Activated CD4-positive, CD25-positive, alpha-beta regulatory T cell treated with anti-CD3 and anti-CD28 coated beads, Interleukin-2, amount 50 U/mL, for 24 hours (primary cell): Measurements from ENCODE around the gene FYCO1.

Experiments used
- ATAC-seq, 2 donors: fragments of 150-1000 bp; cut with Tn5 transposase; one replicate each; pipeline ENCODE4 v1.10.0; 2021; ENCODE audit warnings: mild to moderate bottlenecking in 1 of 2, moderate library complexity in 1 of 2

Gene FYCO1

DNA sequence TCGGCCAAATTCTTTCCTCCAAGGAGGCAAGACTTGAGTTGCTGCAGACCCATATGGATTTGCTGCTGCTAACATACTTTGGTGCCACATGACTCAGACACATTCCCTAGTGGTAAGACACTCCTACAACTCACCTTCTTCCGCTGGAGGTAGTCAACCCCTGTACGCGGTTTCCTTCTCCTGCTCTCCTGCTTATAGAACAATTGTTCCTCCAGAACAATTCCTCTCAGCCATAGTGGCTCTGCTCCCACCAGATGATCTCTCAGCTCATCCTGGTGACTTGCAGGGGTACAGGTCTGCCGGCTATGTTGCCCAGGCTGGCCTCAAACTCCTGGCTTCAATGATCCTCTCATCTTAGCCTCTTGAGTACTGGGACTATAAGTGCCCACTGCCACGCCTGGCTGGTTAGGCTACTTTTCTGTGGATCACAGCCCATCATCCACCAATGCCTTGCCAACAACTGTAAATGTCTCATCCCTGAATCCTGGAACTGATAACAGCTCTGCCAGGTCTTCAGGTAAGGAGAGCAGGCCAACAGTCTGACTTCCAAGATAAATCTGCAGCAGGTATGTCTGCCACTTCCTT lies 54.8 kb downstream of the FYCO1 start:
- ATAC-seq: no peak

DNA sequence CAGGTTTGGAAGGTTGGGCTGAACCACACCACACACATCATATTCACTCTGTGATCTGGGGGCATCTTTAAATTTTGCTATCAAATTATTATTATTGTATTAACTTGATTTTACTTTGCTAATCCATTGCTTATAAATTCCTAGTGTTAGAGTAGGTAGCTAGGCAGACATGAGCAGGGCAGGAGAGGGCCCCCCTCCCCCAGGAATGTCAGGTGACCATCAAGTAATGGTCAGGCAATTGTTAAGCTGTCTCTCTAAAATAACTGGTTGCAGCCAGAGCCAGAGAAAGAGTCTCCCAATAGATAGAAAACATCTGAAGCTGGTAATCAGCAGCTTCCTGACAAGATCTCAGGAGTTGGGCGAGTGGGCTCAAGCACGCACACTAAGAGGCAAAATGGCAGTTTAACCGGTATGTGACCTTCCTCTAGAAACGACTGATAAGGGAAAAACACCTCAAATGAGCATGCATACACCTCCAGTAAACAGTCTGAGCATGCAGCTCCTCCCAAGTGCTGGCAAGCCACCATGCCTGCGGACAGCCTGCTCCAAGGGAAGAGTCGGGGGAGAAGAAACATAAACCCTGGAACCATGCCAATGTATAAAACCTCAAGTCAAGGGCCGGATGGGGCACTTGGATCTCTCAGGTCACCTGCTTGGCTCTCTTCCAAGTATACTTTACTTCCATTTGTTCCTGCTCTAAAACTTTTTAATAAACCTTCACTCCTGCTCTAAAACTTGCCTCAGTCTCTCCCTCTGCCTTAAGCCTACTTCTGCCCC lies 55.4 kb downstream of the FYCO1 start:
- no peak for ATAC-seq

DNA sequence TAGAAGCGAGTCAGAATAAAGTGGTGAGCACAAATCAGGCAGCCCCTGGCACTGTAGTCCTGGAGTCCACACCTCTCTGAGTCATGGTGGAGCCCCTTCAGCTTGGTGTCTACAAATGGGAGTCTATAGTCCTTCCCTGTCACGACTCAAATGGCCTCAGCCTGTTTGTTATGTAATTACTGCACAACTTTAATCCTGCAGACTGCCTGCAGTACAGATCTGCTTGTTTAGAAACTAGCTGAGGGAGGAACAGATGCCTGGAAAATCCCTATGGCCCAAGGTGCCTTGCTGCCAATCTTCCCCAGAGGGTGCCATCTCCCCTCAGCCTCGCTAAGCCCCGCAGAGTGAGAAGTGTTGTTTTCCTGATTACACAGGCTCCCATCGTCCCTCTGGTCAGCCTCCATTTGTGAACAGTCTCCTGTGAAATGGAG lies 56.3 kb downstream of the FYCO1 start:
- ATAC-seq: peak in 1 of 2 donors; percentile 10

DNA sequence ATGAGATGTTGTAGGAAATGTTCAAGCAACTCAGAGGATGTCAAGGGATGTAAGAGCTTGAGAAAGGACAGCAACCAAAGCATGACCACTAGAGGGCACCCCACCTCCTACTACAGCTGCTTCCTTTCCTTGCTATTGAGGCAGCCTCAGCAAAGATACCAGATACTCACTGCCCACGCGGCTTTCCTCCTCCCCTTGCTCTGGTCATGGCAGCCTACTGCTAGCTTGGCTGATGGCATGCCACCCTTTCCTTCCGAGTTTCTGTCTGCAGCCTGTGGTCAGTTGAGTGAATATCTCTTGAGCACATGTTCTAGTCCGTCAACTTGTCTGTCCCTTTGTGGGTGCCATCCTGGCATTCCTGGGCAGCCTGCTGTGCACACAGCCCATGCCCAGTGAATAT lies 56.8 kb downstream of the FYCO1 start:
- peak; percentile 57 to 68 for ATAC-seq

DNA sequence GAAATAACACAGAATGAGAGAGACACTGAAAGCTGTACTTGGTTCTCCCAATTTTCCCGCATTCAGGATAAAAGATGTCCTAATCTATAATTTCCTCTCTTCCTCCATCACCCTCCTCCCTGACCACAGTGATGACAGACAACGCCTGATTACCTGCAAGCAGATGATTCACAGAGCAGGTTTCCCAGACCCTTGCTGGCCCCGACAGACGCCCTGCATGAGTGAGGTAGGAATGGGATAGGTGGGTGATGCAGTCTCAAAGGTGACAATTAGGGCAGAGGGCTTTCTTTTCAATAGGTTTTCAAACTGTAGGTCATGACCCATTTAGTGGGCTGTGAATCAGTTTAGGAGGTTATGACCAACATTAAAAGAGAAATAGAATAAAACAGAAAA lies 57.6 kb downstream of the FYCO1 start:
- no peak for ATAC-seq

DNA sequence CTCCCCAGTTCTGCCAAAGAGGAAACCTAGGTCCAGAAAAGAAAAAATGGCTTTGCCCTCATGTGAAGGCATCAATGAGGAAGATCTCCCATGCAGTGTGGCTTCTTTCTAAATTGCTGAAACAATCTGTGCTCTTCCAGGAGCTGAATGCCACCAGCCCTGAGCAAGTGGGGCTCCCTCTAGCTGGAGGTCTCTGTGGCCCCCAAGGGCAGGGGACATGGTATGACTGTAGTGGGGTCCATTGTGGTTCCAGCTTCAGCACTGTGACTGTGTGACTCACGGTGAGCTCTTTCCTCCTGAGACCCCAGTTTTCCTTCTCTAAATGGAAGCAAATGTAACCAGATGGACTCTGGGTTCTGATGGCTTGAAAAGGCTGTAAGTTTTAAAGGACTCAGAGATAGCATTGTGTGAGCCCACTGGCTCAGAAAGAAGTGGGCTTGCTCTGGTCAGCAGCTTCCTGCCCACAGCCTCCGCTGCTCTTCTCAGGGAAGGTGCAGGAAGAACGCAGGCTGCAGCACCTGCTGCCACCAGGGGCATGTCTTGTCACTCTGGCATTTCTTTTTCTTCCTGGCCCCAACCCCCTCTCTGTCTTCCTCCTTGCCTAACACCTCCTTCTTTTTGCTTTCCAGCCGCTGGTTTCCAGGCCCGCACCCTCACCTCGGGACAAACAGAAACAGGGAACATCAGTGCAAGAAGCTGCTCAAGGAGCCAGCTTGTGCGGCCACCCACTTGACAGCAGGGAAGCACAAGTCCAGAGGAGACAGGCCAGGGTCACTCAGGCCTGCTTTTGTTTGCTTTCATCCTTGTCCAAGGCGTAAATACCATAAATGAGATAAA lies 58.2 kb downstream of the FYCO1 start:
- no peak for ATAC-seq

DNA sequence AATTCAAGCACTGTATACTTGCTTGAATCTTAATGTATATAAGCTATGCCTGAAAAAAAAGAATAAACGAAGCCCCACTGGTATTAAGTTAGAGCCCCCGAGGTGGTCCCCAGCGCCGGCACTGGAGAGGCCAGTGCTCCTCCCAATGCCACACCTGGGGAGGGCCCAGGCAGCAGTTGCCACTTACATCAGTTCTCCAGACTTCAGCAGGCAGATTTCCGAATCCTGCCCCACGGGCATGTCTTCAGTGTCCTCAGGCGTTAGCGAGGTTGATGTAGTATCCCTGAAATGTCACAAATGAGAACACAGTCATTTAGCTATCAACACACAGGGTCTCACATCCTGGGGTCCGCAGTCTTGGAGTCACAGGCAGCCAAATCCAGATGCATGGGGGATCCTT lies 59.4 kb downstream of the FYCO1 start:
- no peak for ATAC-seq

DNA sequence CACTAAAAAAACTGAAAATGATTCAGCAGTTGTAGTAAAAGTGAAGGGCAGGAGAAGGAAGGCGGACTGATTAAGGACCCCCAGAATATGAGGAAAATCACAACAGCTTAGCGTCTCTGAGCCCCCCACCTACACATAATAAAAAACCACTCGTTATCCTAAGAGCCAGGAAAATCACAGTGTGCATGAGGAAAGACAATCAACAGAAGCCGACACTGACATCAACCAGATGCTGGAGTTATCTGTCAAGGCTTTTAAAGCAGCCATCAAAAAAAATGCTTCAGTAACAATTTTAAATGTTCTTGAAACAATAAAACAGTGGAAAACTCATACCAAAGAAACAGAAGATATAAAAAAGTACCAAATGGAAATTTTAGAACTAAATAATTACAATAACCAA lies 62.0 kb downstream of the FYCO1 start:
- no peak for ATAC-seq

DNA sequence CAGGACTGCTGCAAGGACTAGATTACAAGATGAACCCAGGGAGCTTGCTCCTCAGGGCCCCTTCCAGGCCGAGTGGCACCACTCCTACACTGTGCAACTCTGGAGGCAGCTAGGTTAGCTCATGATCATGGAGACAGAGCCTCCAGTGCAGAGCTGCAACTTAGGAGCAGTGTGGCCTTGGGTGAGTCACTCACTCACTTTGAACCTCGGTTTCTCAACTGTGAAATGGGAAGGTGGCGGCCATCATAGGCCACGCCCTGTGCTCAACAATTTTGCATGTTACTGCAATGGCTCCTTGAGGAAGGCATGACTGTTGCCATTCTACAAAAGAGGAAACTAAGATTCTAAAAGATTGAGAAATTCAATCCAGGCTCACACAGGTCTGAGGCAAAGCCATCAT lies 63.5 kb downstream of the FYCO1 start:
- ATAC-seq: no peak

DNA sequence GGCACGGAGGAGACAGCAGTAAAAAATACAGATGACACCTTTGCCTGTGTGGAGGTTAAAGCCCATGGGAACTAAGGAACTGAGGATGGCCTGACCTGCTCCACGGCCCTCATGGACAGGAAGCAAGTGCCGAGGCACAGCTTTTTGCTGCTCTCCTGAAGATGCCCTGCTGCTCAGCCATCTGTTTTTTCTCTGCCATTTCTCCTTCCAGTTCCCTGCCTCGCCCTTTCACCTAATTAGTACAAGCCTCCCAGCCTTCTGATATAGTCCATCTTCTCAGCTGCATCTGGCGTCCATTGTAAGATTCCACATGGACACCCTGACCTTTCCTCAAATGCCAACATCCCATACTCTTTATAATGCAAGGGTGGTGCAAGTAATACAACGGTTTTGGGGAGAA lies 64.1 kb downstream of the FYCO1 start:
- no peak for ATAC-seq

DNA sequence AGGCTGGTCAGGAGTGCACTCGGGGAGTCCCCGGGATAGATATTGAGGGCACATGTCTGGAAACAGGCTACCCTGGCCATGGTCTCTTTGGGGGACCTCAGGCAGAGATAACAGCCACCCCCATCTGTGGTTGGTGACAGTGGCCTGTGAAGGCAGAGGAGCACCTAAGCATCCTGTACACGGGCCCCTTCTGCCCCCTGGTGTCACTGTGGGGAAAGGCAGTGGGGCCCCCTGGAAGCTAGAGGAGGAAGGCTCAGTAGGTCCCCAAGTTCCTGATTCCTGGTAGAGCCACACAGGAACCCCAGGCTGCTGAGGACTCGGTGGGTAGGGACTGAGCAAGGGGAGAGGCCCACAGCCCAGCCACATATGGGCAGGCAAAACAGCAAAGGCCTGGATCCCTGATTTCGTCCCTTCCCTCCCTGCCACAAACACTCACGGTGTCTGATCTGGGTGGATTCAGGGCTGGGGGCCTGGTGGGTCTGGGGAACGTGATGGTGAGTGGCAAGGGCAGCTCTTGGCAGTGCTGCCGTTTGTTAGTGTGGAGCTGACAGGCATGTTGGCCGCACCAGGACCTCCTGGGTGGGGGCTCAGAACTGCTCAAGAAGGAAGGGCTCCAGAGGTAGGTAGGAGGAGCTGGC lies 66.5 kb downstream of the FYCO1 start:
- peak; percentile 68 to 85 for ATAC-seq

DNA sequence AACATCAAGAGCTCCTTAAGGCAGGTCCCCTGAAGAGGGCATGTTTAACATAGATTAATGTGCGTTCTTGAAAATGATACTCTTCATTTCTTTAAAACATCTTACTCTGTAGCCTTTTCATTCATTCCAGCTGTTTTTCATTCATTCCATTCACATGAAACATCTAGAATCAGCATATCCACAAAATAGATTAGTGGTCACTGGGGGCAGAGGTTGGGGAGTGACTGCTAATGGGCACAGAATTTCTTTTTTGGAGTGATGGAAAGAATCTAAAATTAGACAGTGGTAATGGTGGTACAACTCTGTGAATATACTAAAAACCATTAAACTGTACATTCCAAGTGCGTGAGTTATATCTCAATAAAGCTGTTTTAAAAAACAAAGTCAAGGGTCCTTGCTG lies 67.7 kb downstream of the FYCO1 start:
- no peak for ATAC-seq

DNA sequence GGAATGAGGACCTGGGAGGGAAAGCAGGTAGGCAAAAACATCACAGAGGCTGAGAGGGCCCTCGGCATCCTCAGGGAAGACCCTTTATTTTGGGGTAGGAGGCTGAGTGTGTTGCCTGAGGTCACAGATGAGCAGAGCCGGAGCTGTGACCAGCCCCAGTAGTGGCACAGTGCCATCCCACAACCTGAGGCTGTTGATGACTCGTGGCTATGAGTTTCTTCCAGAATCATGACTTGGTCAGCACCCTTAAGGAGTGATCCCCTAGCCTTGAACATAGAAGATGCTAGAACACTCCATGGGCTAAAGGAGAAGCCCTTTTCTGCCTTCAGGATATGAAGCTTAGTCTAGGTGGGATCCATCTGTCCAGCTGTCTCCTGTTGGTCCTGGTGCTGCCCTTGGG lies 71.9 kb downstream of the FYCO1 start:
- ATAC-seq: peak in 1 of 2 donors; percentile 41

DNA sequence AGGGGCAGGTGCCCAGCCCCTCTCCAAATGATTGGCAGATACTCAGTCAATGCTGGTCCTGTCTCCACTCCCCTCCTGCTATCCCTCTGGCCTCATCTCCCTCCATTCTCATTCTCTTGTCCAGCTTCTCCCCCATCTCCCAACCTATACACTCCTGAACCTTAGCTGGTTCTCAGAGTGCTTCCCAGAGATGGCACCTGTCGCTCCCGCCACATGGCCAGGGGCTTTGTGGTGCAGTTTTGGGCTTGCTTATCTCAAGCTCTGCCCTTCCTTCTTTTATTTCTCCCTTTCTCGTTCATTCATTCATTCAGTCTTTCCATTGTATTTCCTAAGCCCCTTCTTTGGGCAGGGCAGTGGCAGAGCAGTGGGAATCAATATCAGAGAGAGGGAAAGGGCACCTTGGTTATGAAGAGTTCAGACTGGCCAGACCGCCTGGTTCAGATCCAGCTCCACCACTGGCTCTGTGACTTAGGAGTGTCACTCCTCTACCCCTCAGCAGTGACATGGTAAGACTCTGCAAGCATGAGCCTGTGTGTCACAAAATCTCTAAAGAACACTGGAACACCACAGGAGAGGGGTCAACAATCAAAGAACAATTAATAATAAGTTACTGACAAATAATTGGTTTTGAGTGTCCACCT lies 72.6 kb downstream of the FYCO1 start:
- ATAC-seq: no peak

DNA sequence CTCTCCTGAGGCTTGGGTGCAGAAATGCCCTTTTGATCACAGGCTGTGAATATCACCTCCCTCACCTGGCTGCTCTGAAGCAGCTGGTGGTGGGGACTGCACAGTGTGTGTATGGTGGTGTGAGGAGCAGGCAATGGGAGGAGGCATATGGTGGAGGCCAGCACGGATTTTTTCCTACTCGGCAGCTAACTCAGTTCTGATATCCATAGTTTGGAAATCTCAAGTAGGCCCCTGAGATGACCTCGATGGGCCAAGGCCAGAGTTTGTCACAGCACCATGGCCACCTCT lies 73.6 kb downstream of the FYCO1 start:
- ATAC-seq: no peak

DNA sequence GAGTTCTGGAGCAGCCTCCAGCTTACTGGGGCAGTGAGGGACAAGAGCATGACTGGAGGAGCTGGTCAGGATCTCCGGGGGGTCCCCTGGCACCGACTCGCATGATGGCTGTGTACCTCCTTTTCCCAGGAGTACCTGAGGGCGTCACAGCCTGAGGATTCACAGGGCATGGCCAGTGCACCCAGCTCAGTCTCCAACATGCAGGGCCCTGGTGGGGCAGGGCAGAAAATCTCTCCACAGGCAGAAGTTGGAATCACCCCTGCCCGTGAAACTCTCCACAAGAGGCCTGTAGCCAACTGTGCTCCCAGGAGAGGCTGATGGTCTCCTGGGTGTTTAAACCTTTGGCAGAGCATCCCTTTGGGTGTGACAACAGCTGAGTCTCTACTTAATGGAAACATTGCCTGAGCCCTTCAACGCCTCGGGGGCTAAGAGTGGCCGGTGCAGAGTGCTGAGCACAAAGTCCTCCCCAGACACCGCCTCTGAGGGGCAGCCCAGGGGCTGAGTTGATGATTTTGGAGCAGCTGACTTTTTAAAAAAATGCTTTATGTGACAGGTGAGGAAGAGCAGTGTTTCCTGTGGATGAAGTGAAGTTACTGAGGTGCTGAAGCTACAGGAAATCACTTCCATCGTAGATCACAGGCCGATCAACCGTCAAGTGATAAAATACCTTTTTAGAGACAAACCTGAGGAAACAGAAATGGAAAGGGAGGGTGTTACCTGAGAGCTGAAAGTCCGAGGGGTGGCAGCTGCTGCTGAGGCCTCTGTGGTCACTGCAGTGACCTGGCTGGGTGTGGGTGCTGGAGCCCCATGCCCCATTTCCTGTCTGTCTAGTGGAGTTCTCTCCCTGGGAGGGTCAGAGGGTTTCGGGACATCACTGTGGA lies 74.2 kb downstream of the FYCO1 start:
- no peak for ATAC-seq

DNA sequence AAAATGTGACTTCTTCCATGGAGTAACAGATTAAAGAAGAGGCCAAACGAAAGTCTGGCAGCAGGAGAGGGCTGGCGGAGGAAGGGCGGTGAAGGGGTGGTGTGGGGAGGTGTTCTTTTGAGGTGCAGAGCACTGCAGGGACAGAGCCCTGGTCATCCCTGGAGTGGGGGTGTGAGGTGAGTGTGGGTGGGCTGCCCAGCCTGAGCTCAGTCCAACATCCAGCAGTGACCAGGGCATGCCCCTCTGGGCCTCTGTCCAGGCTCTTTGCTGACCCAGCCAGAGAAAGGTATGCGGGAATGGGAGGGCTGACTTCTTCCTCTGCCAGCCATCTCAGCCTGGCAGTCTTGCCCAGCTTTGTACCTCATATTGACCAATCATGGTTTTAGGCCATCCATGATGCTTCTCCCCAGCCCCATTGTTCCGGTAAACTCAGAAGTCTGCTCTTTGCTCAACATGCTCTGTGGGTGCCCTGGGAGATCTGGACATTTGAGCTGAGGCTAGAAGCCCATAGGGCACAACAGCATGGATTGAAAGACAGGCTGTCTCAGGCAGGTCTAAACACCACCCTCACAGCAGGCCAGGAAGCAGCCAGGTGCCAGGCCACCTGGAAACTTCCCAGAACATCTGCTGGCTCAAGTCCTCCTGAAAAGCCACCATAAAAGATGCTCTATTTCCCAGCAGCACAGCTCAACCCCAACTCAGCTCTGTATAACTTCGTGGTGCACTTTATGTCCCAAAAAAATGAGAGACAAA lies 78.3 kb downstream of the FYCO1 start:
- no peak for ATAC-seq

DNA sequence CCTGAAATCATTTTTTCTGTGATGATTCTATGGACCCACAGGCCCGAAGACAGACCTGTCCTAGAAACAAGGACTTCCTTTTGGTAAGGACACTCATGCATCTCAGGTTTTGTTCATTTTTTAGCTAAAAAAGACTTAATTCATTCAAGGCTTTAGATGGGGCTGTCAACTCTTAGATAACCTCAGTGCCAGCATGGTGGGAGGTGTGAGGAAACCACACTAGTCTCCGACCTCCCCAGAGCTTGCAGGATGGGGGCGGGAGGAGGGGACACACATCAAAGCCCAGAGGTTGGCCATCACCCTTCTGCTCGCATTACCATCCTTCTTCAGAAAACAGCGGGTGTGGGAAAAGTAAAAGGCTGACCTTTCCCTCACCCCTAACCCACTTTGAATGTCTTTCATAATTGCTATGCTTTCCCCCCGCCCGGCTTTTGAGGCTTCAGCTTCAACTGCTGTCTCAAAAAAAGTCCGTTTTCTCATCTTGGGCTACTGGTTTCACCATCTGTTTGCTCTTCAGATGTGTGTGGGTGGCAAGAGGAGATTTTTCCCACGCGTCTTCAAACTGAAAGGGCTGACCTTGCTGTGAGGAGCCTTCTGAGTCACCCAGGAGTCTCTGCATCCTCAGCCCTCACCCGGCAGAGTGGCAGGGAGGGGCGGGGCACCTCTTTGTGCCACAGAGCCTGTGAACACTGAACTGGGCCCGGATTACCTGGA lies 79.9 kb downstream of the FYCO1 start:
- ATAC-seq: peak; percentile 91 to 93

DNA sequence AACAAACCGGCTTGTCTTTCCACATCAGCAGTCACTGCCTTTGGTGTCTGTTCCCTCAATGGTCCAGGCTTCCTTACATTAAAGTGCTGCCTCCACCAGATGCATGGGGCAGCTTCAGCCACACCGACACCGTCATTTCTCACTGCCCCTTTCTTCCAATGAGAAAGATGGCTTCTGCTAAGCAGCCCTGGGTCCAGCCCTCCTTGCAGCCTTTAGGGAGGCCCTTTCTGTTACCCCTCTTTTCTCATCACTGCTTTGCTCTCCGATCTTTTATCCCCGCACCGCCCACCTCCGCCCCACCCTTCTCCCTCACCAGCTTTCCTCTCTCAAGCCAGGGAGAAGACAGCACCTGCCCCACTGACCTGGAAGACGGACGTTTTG lies 80.6 kb downstream of the FYCO1 start:
- ATAC-seq: no peak

DNA sequence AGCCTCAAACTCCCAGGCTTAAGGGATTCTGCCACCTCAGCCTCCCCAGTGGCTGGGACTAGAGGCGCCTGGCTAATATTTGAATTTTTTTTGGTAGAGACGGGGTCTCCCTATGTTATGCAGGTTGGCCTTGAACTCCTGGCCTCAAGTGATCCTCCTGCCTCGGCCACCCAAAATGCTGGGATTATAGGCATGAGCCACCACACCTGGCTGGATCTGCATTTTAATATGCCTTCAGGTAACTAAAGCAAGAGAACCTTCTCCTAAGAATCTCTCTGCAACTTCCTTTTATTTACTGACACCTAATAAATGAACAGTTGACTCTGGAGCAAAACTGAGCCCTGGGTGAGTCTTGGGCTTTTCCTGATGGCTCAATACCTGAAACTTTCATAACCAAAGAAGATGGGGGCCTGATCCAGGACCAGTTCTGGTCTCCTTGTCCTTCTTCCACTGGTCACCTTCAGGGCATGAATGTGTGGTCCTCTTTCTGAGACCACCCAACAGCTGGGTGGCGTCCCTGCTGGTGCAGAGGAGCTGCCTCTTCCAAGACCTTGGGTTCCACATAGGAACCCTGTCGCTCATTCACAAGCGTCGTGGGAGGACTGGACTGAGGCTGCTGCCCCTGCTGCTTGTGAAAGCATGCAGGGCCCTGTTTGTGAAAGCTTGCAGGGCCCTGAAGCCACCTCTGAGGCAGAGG lies 81.1 kb downstream of the FYCO1 start:
- ATAC-seq: no peak
